SH-SY5Y (cell line): Measurements from ENCODE around the gene CDK1.

Source experiments
- GATA2 ChIP-seq: IDR thresholded peaks from 2 replicates; pipeline ENCODE4 v1.6.1; 2011; ENCODE audit warnings: mild to moderate bottlenecking, low read depth, low read length
- GATA3 ChIP-seq: IDR thresholded peaks from 2 replicates; pipeline ENCODE4 v1.6.1; 2011; ENCODE audit warnings: low read depth, mild to moderate bottlenecking, low read length, moderate library complexity

CDK1 gene

DNA sequence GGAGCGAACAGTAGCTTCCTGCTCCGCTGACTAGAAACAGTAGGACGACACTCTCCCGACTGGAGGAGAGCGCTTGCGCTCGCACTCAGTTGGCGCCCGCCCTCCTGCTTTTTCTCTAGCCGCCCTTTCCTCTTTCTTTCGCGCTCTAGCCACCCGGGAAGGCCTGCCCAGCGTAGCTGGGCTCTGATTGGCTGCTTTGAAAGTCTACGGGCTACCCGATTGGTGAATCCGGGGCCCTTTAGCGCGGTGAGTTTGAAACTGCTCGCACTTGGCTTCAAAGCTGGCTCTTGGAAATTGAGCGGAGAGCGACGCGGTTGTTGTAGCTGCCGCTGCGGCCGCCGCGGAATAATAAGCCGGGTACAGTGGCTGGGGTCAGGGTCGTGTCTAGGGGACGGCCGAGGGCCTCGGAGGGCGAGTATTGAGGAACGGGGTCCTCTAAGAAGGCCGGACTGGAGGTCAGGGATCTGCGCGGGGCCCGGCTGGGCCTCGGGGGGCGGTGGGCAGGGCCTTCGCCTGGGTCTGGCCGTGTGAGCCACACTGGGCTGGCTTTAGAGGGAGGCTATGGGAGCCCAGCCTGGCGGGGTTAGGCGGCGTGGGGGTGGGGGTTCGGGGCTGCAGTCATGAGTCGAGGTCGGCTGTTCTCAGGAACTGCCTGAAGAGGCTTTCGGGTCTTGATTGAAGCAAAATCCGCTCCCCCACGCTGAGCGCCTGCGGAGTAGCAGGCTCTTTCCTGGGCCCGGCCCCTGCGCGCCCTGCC lies at the start of gene CDK1:
TSS of gene CDK1 (plus strand) at position 265 of the 757 bp plus-strand sequence. CDS start 1,688 bp downstream, outside the sequence.
- TF ChIP-seq GATA3 (no peak), GATA2 (no peak)

DNA sequence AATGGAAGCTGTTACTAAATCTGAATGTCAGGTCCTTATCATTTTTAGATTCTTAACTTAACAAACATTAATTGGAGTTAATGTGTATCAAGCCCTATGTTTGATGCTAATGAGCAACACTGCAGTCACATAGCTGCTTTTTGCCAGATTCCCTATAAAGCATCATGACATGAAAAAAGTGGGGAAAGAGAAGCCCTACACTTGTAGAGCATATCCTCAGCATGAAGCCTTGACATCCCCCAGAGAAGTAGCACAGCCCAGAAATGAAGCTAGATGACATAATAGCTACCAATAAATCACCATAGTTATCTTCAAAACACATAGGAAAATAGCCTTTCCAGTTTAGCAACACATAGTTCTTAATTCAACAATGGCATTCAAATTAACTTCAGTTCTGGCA lies 49.2 kb upstream of the CDK1 start:
- TF ChIP-seq GATA2 (no peak), GATA3 (no peak)

DNA sequence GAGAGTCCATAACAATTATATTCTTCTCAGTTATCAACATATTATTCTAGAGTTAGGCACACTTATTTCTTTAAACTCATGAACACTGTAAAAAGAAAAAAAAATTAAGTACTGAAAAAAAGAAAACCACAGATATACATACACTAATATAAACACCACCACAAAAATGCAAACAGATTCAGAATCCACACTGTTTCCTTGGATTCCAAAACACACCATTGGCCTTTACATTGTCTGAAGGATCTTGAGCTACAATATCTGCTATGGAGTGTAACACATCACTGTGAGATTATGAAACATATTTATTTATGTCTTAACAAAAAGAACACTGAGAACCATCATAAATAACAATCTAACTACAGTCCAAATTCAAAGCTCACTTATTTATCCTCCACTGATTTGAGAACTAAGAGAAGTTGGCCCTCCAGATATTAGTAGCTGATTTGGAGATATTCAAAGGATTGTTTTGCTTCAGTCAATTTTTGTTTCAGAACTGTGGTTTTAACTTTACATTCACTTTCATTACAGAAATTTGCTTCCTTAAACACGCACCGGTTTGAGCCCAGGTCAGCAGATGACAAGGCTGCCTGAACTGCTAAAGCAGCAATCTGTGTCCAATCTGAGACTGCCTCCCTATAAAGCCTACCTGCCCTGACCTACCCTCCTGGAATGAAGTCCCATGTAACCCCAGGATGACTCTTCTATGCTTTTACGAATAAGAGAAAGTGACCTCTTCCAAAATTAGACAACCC lies 47.0 kb upstream of the CDK1 start:
- no peak for TF ChIP-seq GATA2
- TF ChIP-seq GATA3 = no peak

DNA sequence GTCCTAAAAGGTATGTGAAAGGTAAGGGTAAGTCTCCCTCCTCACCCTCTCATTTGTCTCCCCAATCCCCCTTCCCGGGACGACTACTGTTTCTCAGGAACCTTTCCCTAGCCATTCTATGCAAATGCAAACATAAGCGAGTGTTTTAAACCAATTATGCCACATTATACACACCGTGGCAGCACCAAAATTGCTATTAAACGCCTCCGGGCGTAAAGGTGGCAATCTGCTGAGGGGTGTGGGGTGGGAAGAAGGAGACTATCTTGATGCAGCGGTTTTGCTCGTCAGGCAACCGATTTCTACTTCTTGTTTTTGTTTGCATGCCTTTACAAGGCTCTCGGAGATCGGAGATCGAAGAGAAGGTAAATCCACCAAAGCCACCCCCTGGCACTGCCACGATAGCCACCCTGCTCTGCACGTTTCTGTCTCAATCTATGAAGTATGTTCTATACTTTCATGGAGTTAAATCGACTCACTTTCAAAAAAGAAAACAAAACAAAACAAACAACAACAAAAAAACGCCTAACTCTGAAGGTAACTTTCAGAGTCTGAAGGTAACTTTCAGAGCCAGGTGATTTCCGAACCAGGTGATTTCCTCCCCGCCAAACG lies 46.0 kb upstream of the CDK1 start:
- TF ChIP-seq GATA2 = no peak
- TF ChIP-seq GATA3 = no peak

DNA sequence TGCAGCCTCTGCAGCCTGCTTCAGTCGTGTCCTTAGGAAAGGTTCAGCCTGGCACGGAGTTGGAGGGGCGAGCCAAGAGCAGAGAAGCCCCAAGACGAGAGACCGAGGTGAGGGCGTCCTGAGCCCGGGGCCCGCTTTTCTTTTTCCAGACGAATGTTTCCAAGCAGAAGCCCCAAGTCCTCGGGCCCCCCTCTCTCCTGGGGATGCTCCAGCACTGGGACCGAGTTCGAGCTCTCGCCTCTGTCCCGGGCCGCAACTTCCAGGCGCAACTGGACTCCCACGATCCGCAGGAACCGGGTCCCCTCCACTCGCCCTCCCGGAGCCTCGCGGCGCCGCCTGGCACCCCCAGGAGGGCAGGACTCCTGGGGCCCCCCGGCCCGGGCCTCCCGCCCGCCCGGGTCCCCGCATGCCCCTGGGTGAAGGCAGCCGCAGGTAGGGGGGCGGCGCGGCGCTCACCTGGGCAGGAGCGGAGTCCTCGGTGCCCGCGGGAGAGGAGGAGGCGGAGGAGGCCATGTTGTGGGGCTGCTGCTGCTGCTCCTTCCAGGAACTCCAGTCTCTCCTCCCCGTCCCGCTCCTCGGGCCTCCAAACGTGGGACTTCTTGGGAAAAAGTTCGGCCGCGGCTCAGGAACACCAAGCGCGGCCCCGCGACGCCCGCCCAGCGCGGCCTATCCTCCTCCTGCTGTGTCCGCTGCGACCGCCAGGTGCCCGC lies 45.3 kb upstream of the CDK1 start:
- TF ChIP-seq GATA2 (no peak), GATA3 (no peak)

DNA sequence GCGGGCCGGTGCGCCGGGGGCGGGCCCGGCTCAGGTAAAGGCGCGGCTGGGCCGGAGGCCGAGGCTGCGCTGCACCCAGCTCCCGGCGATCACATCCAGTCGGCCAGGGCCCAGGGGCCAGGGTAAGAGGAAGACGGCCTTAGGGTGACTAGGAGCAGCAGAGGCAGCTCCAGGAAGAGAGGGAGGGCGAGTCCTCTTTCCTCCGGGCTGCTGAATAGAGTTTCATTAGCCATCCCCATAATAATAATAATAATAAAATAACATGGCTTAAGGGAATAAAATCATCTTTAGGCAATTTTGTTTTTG lies 44.8 kb upstream of the CDK1 start:
- no peak for TF ChIP-seq GATA2
- TF ChIP-seq GATA3 = no peak

DNA sequence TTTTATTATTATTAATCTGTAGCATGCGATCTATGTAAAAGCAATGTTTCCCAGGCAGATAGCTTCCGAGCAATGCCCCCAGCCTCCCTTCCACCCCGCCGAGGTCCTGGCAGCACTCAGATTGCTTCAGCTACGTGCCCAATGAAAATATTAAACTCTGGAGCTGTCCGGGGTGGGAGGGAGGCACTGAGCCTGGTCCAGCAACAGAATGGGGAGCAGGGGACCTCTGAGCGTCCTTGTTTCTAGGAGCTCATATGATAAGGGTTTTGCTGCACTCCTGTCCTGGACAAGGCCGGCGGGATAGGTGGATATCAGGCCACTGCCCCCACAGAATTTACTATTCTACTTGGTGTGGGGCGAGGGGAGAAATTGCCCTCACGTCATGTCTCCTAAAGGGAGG lies 44.5 kb upstream of the CDK1 start:
- TF ChIP-seq GATA2 (no peak), GATA3 (no peak)

DNA sequence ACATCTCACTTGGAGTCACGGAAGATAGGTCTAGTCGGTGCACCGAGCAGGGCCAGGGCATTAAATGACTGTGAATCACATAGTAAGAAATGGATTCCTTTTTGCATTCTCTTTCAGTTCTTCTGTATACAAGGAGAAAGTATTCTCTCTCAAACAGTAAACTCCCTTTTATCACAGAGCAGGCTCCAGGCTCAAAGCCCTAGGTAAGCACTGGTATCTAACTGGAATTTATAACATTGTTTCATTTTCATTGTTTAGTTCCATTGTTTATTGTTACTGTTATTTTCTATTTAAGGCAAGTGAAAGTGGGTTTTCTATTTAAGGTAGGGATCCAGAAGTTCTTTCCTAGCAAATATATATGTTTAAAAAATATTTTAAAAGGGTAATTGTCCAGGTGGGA lies 44.1 kb upstream of the CDK1 start:
- TF ChIP-seq GATA3 = no peak
- no peak for TF ChIP-seq GATA2

DNA sequence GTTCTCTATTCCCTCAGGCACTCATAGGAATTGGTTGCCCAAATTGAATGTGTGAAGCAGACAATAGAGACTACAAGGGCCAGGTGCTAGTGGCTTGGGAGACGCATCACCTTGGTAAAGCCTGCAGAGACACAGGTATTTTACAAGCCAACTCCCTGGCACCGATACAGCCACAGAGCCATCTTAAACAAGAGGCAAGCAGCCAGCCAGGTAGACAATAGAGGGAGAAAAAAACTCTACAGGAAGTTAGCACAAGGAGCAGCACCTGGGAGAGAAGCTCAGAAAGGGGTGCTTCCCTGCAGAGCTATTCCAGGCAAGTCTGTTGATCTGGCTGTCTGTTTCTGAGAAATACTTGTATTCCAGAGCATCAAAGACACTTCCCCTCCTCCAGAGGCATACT lies 43.0 kb upstream of the CDK1 start:
- TF ChIP-seq GATA2 = no peak

DNA sequence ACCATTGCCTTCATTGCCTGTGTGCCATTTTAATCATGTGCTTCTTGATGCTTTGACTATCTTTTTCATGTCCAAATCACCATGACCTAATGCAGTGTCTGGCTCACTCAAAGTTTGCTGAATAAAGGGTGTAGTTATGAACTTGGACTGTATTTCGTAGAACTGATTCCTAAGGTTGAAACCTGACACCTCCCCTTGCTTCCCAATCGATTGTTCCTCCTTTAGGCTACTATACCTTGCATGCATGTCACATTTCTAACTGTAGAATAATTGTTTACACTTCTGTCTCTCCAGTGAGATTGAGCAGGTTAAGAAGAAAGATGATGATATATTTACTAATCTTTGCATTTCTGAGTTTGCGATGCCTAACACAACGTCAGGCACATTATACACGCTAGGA lies 41.0 kb upstream of the CDK1 start:
- TF ChIP-seq GATA2 (no peak), GATA3 (no peak)

DNA sequence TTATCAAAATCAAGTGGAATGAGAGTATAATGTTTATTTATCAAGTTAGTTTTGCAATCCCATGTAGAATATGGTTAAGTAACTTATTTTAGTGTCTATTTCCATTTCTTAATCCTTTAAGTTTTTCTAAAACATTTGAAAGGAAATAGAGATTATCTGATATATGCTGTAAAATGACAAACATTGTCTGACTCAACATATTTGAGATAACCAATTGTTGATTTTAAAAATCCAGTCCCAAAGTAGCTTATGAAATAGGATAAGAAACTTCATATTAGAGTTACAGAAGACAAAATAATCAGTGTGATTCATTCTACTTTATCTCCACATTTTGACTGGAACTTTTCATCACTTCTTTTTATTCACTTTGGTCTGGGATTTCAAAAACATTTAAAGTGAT lies 38.7 kb upstream of the CDK1 start:
- no peak for TF ChIP-seq GATA2
- no peak for TF ChIP-seq GATA3

DNA sequence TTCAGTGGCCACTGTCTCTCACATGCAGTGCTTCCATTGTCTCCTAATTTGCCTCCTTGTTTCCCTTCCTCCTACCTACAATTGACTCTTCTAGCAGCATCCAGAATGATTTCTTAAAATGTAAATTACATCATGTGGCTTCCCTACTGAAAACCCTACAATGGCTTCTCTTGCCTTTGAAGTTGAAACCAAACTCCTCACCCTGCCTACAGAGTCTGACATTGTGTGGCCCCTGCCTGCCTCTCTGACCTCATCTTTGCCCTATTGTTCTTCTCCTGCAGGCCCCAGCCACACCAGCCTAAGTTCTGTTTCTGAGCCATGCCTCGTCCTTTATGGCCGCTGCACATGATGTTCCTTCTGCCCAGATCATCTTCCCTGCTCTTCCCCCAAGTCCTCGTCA lies 35.8 kb upstream of the CDK1 start:
- no peak for TF ChIP-seq GATA3
- no peak for TF ChIP-seq GATA2

DNA sequence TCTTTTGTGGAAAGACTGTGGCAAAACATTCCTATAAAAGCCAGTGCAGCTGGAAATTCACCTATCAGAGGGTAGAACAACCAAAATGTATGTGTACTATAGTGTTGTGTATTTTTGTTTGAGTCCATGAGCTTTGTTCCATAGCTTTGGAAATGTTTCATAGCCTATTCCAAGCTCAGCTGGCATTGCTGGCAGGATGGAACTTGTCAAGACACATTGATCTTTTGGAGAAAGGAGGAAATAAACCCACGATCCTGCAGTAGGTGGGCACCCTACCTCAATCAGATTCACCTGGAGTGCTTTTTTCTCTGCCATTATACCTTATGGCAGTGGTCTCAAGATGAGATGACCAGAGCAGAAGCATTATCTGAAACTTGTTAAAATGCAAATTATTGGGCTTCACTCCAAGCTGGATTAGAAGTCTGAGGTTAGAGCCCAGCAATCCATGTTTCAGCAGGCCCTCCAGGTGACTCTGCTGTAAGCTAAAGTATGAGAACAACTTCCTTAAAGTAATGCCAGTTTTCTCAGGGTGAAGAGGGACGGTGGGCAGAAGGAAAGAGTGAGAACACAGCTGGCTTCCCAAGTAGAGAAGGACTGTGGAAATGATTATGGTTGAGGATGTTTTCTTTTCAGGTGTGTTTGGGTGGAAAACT lies 30.3 kb upstream of the CDK1 start:
- TF ChIP-seq GATA3 (no peak), GATA2 (no peak)

DNA sequence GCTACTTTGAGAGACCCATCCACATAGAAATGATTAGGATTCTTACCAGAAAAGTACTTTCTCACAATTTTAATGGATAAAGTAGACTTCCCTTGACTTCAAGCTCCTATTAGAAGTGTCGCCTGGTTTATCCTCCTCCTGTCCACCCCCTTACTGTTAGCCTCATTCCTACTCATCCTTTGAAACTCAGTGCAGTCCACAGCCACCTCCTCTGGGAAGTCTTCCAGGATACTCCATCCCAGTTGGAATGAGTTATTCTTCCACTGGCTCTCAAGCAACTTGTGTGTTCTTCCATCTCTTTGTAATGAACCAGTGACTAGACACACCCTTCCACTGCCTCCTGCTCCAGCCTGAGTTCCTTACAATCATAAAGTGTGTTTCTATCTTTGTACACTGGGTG lies 25.1 kb upstream of the CDK1 start:
- TF ChIP-seq GATA3 (no peak), GATA2 (no peak)
